Neutrophil (primary cell): Measurements from ENCODE around the gene C19orf25.

Experiments
- H3K27ac ChIP-seq: fragments of 200-600 bp; sonication (generic); 2 replicates; pipeline ENCODE4 v1.5.1; 2016; ENCODE audit warnings: mild to moderate bottlenecking, moderate library complexity
- H3K27me3 ChIP-seq: fragments of 200-600 bp; sonication (generic); 2 replicates; pipeline ENCODE4 v1.6.0; 2016; ENCODE audit warnings: mild to moderate bottlenecking
- H3K36me3 ChIP-seq: fragments of 200-600 bp; sonication (generic); 2 replicates; pipeline ENCODE4 v1.5.1; 2017
- H3K4me1 ChIP-seq, 2 experiments: fragments of 200-600 bp in 1 of 2; sonication (generic) in 1 of 2; 1 replicate in 1 of 2; 2 replicates in 1 of 2; pipeline versions ENCODE4 v1.5.1 to v1.6.1; 2013 to 2016; ENCODE audit warnings: low read depth in 1 of 2, low read length in 1 of 2, mild to moderate bottlenecking in 1 of 2, moderate library complexity in 1 of 2; ENCODE audit not compliant: control insufficient read depth in 1 of 2, insufficient read depth in 1 of 2
- H3K4me3 ChIP-seq, 2 experiments: fragments of 200-600 bp in 1 of 2; sonication (generic) in 1 of 2; 1 replicate in 1 of 2; 2 replicates in 1 of 2; pipeline ENCODE4 v1.5.1; 2013 to 2016; ENCODE audit warnings: low read depth in 1 of 2, low read length in 1 of 2, mild to moderate bottlenecking in 1 of 2, moderate library complexity in 1 of 2
- H3K9me3 ChIP-seq: fragments of 200-600 bp; sonication (generic); 2 replicates; pipeline ENCODE4 v1.5.1; 2016
- TF ChIP-seq, protein P1 (sequence below): fragments of 200-600 bp; sonication (generic); IDR thresholded peaks from 2 replicates; pipeline ENCODE4 v1.5.1; 2016; ENCODE audit warnings: antibody characterized with exemption

C19orf25 gene

GRCh38 chr19:1524972-1525325, 45.9 kb upstream of the C19orf25 start:
- H3K4me1 ChIP-seq, result no peaks in the 10 kb centered on the region
- H3K27me3 ChIP-seq, result peaks cover 85% of the 10 kb centered on the region
- no peak overlapping the region for H3K27ac ChIP-seq
- TF ChIP-seq, protein P1, sequence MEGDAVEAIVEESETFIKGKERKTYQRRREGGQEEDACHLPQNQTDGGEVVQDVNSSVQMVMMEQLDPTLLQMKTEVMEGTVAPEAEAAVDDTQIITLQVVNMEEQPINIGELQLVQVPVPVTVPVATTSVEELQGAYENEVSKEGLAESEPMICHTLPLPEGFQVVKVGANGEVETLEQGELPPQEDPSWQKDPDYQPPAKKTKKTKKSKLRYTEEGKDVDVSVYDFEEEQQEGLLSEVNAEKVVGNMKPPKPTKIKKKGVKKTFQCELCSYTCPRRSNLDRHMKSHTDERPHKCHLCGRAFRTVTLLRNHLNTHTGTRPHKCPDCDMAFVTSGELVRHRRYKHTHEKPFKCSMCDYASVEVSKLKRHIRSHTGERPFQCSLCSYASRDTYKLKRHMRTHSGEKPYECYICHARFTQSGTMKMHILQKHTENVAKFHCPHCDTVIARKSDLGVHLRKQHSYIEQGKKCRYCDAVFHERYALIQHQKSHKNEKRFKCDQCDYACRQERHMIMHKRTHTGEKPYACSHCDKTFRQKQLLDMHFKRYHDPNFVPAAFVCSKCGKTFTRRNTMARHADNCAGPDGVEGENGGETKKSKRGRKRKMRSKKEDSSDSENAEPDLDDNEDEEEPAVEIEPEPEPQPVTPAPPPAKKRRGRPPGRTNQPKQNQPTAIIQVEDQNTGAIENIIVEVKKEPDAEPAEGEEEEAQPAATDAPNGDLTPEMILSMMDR, result no peak
- H3K9me3 ChIP-seq, result no peaks in the 10 kb centered on the region
- no peak overlapping the region for H3K4me3 ChIP-seq
- H3K36me3 ChIP-seq, result no peaks in the 10 kb centered on the region

- H3K27me3 ChIP-seq, result peaks cover 85% of the 10 kb centered on the region
- H3K27ac ChIP-seq, result no peak overlapping the region
- no peaks in the 10 kb centered on the region for H3K4me1 ChIP-seq
- H3K9me3 ChIP-seq, result no peaks in the 10 kb centered on the region
- TF ChIP-seq, protein P1, result no peak
- H3K4me3 ChIP-seq, result no peak overlapping the region
- no peaks in the 10 kb centered on the region for H3K36me3 ChIP-seq
Observed at GRCh38 chr19:1524287-1524971, 45.4 kb upstream of the C19orf25 start.

- no peaks in the 10 kb centered on the region for H3K4me1 ChIP-seq
- no peak within 1 kb of the TSS for H3K4me3 ChIP-seq
- H3K27me3 ChIP-seq, result peaks cover 87% of the 10 kb centered on the region
- TF ChIP-seq, protein P1, result no peak
- H3K9me3 ChIP-seq, result no peaks in the 10 kb centered on the region
- H3K36me3 ChIP-seq, result no peaks in the 10 kb centered on the region
- no peak within 1 kb of the TSS for H3K27ac ChIP-seq
Observed at GRCh38 chr19:1523412-1524286, 44.6 kb upstream of the C19orf25 start, which contains the start of gene PLK5. TSS of gene PLK5 (plus strand) at chr19:1524077. CDS start at chr19:1526997, 2,920 bp downstream.

DNA sequence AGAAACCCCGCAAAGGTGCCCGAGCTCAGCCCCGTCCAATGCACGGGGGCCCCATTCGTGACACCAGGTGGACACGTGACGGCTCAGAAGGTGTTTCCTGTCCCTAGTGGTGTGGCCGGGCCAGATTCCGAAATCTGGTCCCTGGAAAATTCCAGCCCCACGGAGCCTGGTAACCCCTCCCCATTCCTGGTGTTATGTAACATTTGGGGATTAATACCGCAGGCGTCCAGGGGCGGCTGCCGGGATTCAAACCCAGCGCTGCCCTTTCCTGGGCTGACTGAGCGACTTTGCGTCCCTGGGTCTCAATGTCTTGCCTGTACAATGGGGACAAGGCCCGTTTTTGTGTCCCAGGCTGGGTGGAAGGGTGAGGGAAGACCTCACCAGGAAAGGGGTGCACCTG, 43.8 kb upstream of the C19orf25 start:
- TF ChIP-seq, protein P1, result no peak
- peaks cover 90% of the 10 kb centered on the region for H3K27me3 ChIP-seq

DNA sequence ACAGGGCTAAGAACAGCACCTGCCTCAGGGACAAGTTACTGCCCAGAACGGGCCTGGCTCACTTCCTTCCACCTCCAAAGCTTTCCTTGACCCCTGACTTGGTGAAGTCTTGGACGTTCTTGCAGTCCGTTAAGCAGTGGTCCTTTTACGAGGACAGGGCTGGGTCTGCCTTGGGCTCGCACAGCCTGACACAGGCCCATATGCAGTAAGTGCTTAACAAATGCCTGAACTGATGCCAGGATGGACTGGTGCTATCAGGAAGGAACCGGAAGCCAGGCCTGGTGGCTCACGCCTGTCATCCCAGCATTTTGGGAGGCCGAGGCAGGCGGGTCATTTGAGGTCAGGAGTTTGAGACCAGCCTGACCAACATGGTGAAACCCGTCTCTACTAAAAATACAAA, 43.0 kb upstream of the C19orf25 start:
- Histone ChIP-seq H3K36me3 (no peaks in the 10 kb centered on the region), H3K4me3 (no peak overlapping the region), H3K4me1 (no peaks in the 10 kb centered on the region), H3K27me3 (peaks cover 87% of the 10 kb centered on the region), H3K27ac (no peak overlapping the region), H3K9me3 (no peaks in the 10 kb centered on the region)
- TF ChIP-seq, protein P1, result no peak

More for the DNA sequence above, 43.8 kb upstream of the C19orf25 start:
- Histone ChIP-seq H3K9me3 (no peaks in the 10 kb centered on the region), H3K27ac (no peak overlapping the region), H3K4me1 (no peaks in the 10 kb centered on the region), H3K36me3 (no peaks in the 10 kb centered on the region), H3K4me3 (no peak overlapping the region)
